GM19463 (cell line): Measurements from ENCODE around the gene MAP2K7.
"Not testable (repeated sequence)": the region's sequence is repeated elsewhere in the genome, so short reads cannot be mapped to it uniquely, and the experiment has no call there.

ENCODE experiments used
- ATAC-seq: cut with Tn5 transposase; IDR thresholded peaks from one replicate; pipeline ENCODE4 v1.9.1; 2021; ENCODE audit warnings: mild to moderate bottlenecking, moderate library complexity; ENCODE audit not compliant: unreplicated experiment

Gene MAP2K7

DNA sequence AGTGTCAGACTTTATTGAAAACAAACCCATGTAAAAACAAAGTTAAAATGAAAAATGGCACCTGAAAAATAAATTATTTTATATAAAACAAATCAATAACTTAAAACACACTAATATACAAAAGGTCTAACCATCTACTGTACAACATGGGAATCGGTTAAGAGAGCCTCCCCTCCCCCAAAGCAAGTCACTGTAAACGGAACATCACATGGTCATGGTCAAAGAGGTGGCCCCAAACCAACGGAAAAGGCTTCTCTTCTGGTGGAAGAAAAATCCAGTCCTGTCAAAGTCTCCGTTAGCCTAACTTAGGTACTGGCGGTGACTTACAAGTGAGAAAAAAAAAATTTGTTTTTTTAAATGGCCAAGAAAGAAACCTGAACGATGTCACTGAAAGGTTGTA, 55.5 kb downstream of the MAP2K7 start:
- no peak for ATAC-seq

DNA sequence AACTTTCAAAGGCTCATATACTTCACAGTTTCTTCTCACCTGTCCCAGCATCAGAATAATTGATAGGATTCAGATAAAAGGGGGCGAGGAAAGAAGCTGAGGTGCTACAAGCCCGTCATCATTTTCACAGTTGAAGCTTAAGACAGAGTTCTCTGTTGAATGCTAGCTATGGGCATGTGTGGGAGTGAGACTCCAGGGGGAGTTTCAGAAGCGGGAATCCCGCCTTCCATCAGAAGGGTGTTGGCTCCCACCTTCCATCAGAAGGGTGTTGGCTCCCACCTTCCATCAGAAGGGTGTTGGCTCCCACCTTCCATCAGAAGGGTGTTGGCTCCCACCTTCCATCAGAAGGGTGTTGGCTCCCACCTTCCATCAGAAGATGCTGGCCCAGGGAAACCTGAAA, 57.4 kb downstream of the MAP2K7 start:
- not testable (repeated sequence) for ATAC-seq

DNA sequence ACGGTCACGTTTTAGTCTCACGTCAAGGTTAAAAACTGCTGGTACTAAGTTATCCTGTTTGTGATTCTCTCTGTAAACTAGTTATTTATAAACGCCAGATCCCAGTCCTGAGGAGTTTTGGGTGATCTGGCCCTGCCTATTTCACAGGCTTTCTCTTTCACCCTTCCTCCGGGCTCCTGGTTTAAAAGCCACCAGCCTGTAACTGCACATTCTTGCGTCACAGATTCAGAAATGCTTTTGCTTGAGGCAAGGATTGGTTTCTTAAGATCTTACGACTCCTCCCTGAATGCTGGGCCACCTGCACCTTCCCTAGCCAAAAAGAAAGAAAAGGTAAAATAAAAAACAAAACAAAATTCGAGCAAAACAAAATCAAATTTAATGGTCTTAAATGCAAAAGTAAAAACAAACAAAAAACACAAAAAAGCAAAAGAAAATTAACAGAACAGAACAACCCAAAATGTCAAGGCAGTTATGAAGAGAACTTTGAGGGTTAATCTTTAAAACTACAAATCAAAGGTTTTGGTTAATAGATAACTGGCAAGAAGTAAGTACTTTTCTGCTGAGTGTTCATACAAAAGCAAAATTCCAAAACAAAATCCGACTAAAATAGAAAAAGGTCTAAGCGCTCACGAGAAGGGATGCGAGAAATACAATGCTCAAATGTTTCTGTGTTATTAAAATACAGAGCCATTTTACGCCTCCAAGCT, 58.4 kb downstream of the MAP2K7 start:
- no peak for ATAC-seq

- no peak for ATAC-seq
These were observed 59.1 kb downstream of the MAP2K7 start for GRCh38 chr19:7962644-7963268.

- ATAC-seq, result no peak
These were observed 59.9 kb downstream of the MAP2K7 start for GRCh38 chr19:7963566-7963965.
